Mesothelial cell of epicardium (in vitro differentiated cells): Measurements from ENCODE around the gene PRKCA. TPM values are rescaled to one million over a fixed set of nuclear protein-coding genes. Genes with fewer than 3 reads are reported as not detected.

Source experiments
- DNase-seq, 2 experiments: peaks; one replicate each; pipeline ENCODE4 v3.0.0; 2021; ENCODE audit warnings: low spot score in 2 of 2; ENCODE audit not compliant: unreplicated experiment in 2 of 2
- H3K27ac Mint-ChIP-seq: 2 replicates; pipeline ENCODE4 v1.8.0; 2021; ENCODE audit warnings: mixed read lengths
- H3K27me3 Mint-ChIP-seq: 2 replicates; pipeline ENCODE4 v1.8.0; 2021; ENCODE audit warnings: low read depth, mixed read lengths
- H3K36me3 Mint-ChIP-seq: 2 replicates; pipeline ENCODE4 v1.8.0; 2021; ENCODE audit warnings: mixed read lengths
- H3K4me1 Mint-ChIP-seq: 2 replicates; pipeline ENCODE4 v1.8.0; 2021; ENCODE audit warnings: mixed read lengths
- H3K4me3 Mint-ChIP-seq: 2 replicates; pipeline ENCODE4 v1.8.0; 2021; ENCODE audit warnings: mild to moderate bottlenecking, moderate library complexity, mixed read lengths
- H3K9me3 Mint-ChIP-seq: 2 replicates; pipeline ENCODE4 v1.8.0; 2021; ENCODE audit warnings: mixed read lengths
- CTCF ChIP-seq: fragments of 200-600 bp; sonication (generic); IDR thresholded peaks from one replicate; pipeline ENCODE4 v1.5.0; 2021; ENCODE audit warnings: antibody characterized with exemption; ENCODE audit not compliant: unreplicated experiment
- total RNA-seq: library from RNA; stranded (reverse); gene quantifications from 3 replicates; pipeline ENCODE4 v1.2.1, GENCODE V29; 2021

PRKCA gene
- total RNA-seq, 1 donor from 2014 or later, result 15.2 TPM

GRCh38 chr17:66753126-66753920 lies 450.9 kb downstream of the PRKCA start:
- H3K4me3 Mint-ChIP-seq, result no peak overlapping the region

GRCh38 chr17:66755101-66755943 lies 452.9 kb downstream of the PRKCA start:
- peaks cover 2% of the 10 kb centered on the region for H3K9me3 Mint-ChIP-seq
- H3K27me3 Mint-ChIP-seq, result peaks cover 1% of the 10 kb centered on the region
- H3K4me1 Mint-ChIP-seq, result peaks cover 4% of the 10 kb centered on the region
- no peaks in the 10 kb centered on the region for H3K36me3 Mint-ChIP-seq
- H3K4me3 Mint-ChIP-seq, result no peak overlapping the region
- DNase-seq, result no peak
- peak overlapping the region; percentile 19 for H3K27ac Mint-ChIP-seq
- TF ChIP-seq CTCF, result no peak

More at GRCh38 chr17:66753126-66753920, 450.9 kb downstream of the PRKCA start:
- TF ChIP-seq CTCF, result no peak
- Mint-ChIP-seq H3K27me3 (peaks cover 7% of the 10 kb centered on the region), H3K4me1 (peaks cover 4% of the 10 kb centered on the region), H3K36me3 (no peaks in the 10 kb centered on the region), H3K9me3 (no peaks in the 10 kb centered on the region), H3K27ac (no peak overlapping the region)
- no peak for DNase-seq

- Mint-ChIP-seq H3K9me3 (peaks cover 4% of the 10 kb centered on the region), H3K27ac (no peak overlapping the region), H3K4me3 (no peak overlapping the region), H3K4me1 (peaks cover 4% of the 10 kb centered on the region), H3K27me3 (peaks cover 1% of the 10 kb centered on the region), H3K36me3 (no peaks in the 10 kb centered on the region)
- DNase-seq, result no peak
- TF ChIP-seq CTCF, result no peak
These were observed 453.5 kb downstream of the PRKCA start for GRCh38 chr17:66755944-66756290.

GRCh38 chr17:66760324-66760723 lies 457.9 kb downstream of the PRKCA start:
- no peaks in the 10 kb centered on the region for H3K4me1 Mint-ChIP-seq
- H3K36me3 Mint-ChIP-seq, result no peaks in the 10 kb centered on the region
- H3K4me3 Mint-ChIP-seq, result no peak overlapping the region
- peaks cover 1% of the 10 kb centered on the region for H3K27me3 Mint-ChIP-seq
- no peak overlapping the region for H3K27ac Mint-ChIP-seq
- no peak for DNase-seq
- peaks cover 4% of the 10 kb centered on the region for H3K9me3 Mint-ChIP-seq
- no peak for TF ChIP-seq CTCF

- no peak for TF ChIP-seq CTCF
- Mint-ChIP-seq H3K27ac (no peak overlapping the region), H3K27me3 (no peaks in the 10 kb centered on the region), H3K4me3 (no peak overlapping the region), H3K9me3 (peaks cover 4% of the 10 kb centered on the region), H3K4me1 (no peaks in the 10 kb centered on the region), H3K36me3 (no peaks in the 10 kb centered on the region)
- DNase-seq, result no peak
These were observed 459.9 kb downstream of the PRKCA start for GRCh38 chr17:66762276-66762675.
